ENCODE measurements around the gene PARD6B. TPM values are rescaled to one million over a fixed set of nuclear protein-coding genes. Genes with fewer than 3 reads are reported as not detected.

Gene PARD6B
- total RNA-seq, 1 donor from 2014 or later: 45.7 TPM

DNA sequence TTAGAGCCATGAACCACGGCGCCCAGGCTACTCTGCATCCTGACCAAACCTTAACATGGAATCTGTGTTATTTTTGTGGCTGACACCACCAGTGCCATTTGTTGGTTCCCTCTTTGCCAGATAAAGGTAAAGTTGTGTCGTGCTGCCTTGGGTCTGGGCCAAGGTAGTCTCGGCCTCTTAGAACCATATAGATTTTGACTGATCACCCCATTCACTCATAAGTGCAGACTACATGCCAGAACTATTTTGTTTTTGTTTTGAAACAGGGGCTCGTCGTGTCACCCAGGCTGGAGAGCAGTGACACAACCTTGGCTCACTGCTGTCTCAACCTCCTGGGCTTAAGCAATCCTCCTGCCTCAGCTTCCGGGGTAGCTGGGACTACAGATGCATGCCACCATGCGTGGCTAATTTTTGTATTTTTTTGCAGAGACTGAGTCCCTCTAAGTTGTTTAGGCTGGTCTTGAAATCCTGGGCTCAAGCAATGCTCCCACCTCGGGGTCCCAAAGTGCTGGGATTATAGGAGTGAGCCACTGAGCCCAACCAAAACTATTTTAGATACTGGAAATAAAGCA, 20.8 kb upstream of the PARD6B start:
- Histone ChIP-seq H3K27me3 (no peaks in the 10 kb centered on the region), H2AFZ (replicated peaks) (no peak overlapping the region), H3K9me3 (ENCODE audit: low read depth) (no peaks in the 10 kb centered on the region), H3F3A (ENCODE audit: low read depth) (no peaks in the 10 kb centered on the region), H3K4me1 (no peaks in the 10 kb centered on the region), H3K4me2 (no peak overlapping the region), H3K9ac (no peak overlapping the region), H3K4me3 (no peak overlapping the region), H3K27ac (no peak overlapping the region), H3K79me2 (ENCODE audit: low read depth) (no peaks in the 10 kb centered on the region), H3K36me3 (no peaks in the 10 kb centered on the region), H4K20me1 (ENCODE audit: low read depth) (no peaks in the 10 kb centered on the region)
- DNase-seq (ENCODE audit: low spot score): no peak
- H3K27me3 Mint-ChIP-seq (ENCODE audit: insufficient read depth, low read depth): peaks cover 14% of the 10 kb centered on the region
- no peaks in the 10 kb centered on the region for H3K36me3 Mint-ChIP-seq
- H3K4me1 Mint-ChIP-seq: peaks cover 4% of the 10 kb centered on the region
- TF ChIP-seq, protein P1, sequence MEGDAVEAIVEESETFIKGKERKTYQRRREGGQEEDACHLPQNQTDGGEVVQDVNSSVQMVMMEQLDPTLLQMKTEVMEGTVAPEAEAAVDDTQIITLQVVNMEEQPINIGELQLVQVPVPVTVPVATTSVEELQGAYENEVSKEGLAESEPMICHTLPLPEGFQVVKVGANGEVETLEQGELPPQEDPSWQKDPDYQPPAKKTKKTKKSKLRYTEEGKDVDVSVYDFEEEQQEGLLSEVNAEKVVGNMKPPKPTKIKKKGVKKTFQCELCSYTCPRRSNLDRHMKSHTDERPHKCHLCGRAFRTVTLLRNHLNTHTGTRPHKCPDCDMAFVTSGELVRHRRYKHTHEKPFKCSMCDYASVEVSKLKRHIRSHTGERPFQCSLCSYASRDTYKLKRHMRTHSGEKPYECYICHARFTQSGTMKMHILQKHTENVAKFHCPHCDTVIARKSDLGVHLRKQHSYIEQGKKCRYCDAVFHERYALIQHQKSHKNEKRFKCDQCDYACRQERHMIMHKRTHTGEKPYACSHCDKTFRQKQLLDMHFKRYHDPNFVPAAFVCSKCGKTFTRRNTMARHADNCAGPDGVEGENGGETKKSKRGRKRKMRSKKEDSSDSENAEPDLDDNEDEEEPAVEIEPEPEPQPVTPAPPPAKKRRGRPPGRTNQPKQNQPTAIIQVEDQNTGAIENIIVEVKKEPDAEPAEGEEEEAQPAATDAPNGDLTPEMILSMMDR (IDR thresholded peaks at IDR 0.05): no peak
- TF ChIP-seq EZH2 (IDR thresholded peaks at IDR 0.05) (no peak), EZH2phosphoT487 (IDR thresholded peaks at IDR 0.05) (no peak)
- H3K4me3 Mint-ChIP-seq: no peak overlapping the region
- H3K27ac Mint-ChIP-seq: no peak overlapping the region
- no peaks in the 10 kb centered on the region for H3K9me3 Mint-ChIP-seq

DNA sequence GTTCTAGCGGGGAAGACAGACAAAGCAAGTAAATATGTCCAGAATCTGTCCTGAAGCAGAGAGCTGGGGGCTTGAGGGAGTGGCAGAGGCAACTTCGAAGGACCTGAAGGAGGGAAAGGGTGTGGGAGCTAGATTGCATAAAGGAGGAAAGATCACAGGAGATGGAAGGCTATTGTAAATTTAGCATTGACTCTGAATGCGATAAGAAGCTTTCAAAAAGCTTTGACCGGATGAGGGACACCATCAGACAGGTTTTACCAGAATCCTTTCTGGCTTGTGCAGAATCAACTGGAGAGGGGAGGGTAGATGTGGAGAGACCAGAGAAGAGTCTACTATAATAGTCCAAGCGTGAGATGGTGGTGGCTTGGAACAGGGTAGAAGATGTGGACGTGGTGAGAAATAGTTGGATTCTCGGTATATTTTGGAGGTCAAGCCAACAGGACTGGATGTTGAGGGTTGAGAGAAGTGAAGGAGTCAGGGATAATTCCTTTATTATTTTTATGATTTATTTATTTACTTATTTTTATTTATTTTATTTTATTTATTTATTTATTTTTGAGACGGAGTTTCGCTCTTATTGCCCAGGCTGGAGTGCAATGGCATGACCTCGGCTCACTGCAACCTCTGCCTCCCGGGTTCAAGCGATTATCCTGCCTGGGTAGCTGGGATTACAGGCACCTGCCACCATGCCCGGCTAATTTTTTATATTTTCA, 20.1 kb upstream of the PARD6B start:
- H3F3A ChIP-seq (ENCODE audit: low read depth): no peaks in the 10 kb centered on the region
- H3K36me3 ChIP-seq: no peaks in the 10 kb centered on the region
- H3K4me2 ChIP-seq: no peak overlapping the region
- H3K4me1 ChIP-seq: no peaks in the 10 kb centered on the region
- no peaks in the 10 kb centered on the region for H3K36me3 Mint-ChIP-seq
- no peak for TF ChIP-seq EZH2phosphoT487 (IDR thresholded peaks at IDR 0.05)
- TF ChIP-seq EZH2 (IDR thresholded peaks at IDR 0.05): no peak
- TF ChIP-seq, protein P1 (IDR thresholded peaks at IDR 0.05): no peak
- no peak overlapping the region for H3K9ac ChIP-seq
- no peak overlapping the region for H3K4me3 ChIP-seq
- no peak for DNase-seq (ENCODE audit: low spot score)
- H4K20me1 ChIP-seq (ENCODE audit: low read depth): no peaks in the 10 kb centered on the region
- no peak overlapping the region for H2AFZ ChIP-seq (replicated peaks)
- peaks cover 4% of the 10 kb centered on the region for H3K4me1 Mint-ChIP-seq
- H3K9me3 ChIP-seq (ENCODE audit: low read depth): no peaks in the 10 kb centered on the region
- H3K27ac Mint-ChIP-seq: peak overlapping the region; percentile 12
- no peaks in the 10 kb centered on the region for H3K27me3 ChIP-seq
- no peak overlapping the region for H3K27ac ChIP-seq
- no peaks in the 10 kb centered on the region for H3K9me3 Mint-ChIP-seq
- no peaks in the 10 kb centered on the region for H3K79me2 ChIP-seq (ENCODE audit: low read depth)
- no peak overlapping the region for H3K4me3 Mint-ChIP-seq
- peaks cover 12% of the 10 kb centered on the region for H3K27me3 Mint-ChIP-seq (ENCODE audit: insufficient read depth, low read depth)

DNA sequence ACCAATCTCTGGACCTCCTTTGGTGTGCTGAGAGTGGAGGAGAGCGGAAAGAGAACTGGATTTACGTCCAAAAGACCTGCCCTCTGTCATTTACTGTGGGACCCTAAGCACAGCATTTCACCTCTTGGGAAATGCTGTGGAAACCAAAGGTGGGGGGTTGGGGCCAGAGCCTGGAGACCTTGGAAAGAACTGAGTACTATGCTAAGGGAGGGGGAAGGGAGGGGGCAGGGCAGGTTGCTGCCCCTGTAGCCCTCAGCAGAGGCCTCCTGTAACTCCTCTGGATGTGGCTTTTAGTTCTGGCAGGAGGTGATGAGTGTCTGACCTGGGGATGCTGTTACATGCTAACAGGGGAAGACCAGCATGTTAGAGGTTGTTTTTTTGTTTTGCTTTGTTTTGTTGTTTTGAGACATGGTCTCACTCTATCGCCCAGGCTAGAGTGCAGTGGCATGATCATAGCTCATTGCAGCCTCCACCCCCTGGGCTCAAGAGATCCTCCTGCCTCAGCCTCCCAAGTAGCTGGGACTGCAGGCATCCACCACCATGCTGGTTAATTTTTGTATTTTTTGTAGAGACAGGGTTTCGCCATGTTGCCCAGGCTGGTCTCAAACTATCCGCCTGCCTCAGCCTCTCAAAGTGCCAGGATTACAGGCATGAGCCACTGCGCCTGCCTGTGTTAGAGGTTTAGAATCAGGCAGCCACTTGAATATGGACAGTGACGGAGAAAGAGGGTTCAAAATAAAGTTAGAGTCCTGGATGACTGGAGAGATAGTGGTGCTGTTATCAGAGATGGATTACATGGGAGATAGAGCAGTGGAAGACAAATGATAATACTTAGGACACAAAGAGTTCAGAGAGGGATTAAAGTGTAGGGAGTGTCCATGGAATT, 18.4 kb upstream of the PARD6B start:
- H3K27ac Mint-ChIP-seq: peak overlapping the region; percentile 27
- no peaks in the 10 kb centered on the region for H3K9me3 ChIP-seq (ENCODE audit: low read depth)
- no peaks in the 10 kb centered on the region for H3K79me2 ChIP-seq (ENCODE audit: low read depth)
- no peaks in the 10 kb centered on the region for H4K20me1 ChIP-seq (ENCODE audit: low read depth)
- no peaks in the 10 kb centered on the region for H3K9me3 Mint-ChIP-seq
- peak overlapping the region; percentile 90 for H2AFZ ChIP-seq (replicated peaks)
- H3K9ac ChIP-seq: no peak overlapping the region
- H3K4me3 ChIP-seq: no peak overlapping the region
- H3K4me2 ChIP-seq: no peak overlapping the region
- H3K27ac ChIP-seq: no peak overlapping the region
- TF ChIP-seq EZH2phosphoT487 (IDR thresholded peaks at IDR 0.05): no peak
- no peak for DNase-seq (ENCODE audit: low spot score)
- H3K27me3 ChIP-seq: no peaks in the 10 kb centered on the region
- peaks cover 4% of the 10 kb centered on the region for H3K4me1 Mint-ChIP-seq
- no peaks in the 10 kb centered on the region for H3F3A ChIP-seq (ENCODE audit: low read depth)
- no peaks in the 10 kb centered on the region for H3K36me3 ChIP-seq
- H3K36me3 Mint-ChIP-seq: no peaks in the 10 kb centered on the region
- H3K4me1 ChIP-seq: no peaks in the 10 kb centered on the region
- H3K4me3 Mint-ChIP-seq: no peak overlapping the region
- H3K27me3 Mint-ChIP-seq (ENCODE audit: insufficient read depth, low read depth): peaks cover 11% of the 10 kb centered on the region
